Tibial nerve (tissue), 4 donors: ENCODE data around the gene DYRK1A.

ENCODE experiments used
- CTCF ChIP-seq, 5 experiments: fragments of 200-600 bp in 3 of 5; fragments of 450-650 bp in 2 of 5; sonication (generic) in 3 of 5; IDR thresholded peaks; one replicate each; pipeline ENCODE4 v1.5.1; 2016 to 2019; ENCODE audit warnings: antibody characterized with exemption in 5 of 5, mild to moderate bottlenecking in 3 of 5, moderate library complexity in 2 of 5
- EP300 ChIP-seq, 2 donors: sonication (generic); formaldehyde crosslinking; IDR thresholded peaks; one replicate each; pipeline ENCODE4 v1.6.1; 2017; ENCODE audit warnings: antibody characterized with exemption in 2 of 2, mild to moderate bottlenecking in 1 of 2
- POLR2A ChIP-seq, 2 donors: fragments of 450-650 bp; IDR thresholded peaks; one replicate each; pipeline ENCODE4 v1.6.1; 2017; ENCODE audit warnings: antibody characterized with exemption in 2 of 2, mild to moderate bottlenecking in 2 of 2, moderate library complexity in 2 of 2

DNA sequence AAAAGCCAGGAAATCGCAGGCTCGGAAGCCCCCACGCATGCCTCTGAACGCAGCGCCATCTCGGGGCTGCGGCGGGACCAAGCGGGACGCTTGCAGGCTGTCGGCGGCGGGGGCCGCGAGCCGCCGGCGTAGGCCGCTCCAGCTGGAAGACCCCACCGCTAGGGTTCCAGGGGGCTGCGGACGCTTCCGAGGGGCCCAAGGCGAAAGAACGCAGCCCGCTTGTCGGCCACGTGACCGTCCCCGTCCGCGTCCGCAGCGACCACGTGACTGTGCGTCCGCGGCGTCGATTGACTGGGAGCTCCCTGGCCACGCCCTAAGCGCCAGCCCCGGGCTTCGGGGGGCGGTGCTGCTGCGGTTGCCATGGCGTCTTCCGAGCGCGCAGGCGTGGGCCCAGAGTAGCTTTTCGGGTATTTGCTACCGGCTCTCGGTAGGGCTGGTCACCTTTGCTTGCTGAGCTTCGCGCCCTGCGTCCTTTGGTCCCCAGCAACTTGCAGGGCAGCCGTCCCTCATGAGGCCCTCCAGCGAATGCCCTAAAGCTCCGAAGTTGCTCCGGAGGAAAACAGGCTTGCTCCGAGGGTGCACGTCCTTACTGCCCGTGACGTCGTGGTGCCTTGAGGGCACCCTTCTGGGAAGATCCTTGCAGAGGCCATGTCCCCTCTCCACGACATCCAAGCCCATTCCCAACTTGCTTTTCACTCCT, 197.2 kb downstream of the DYRK1A start:
- TF ChIP-seq CTCF (IDR thresholded peaks at IDR 0.05) (peak; percentile 32 to 72 (median 54)), POLR2A (IDR thresholded peaks at IDR 0.05) (peak; percentile 50 to 75), EP300 (IDR thresholded peaks at IDR 0.05) (peak; percentile 58 to 84)
